ENCODE data around the gene ZNF385C. TPM values are rescaled to one million over a fixed set of nuclear protein-coding genes. Genes with fewer than 3 reads are reported as not detected.

The ZNF385C gene
- total and polyA plus RNA-seq, 2 donors, result 0.66 to 1.1 TPM

GRCh38 chr17:42050393-42051012 is 47.8 kb downstream of the ZNF385C start, which contains the start of gene C17orf113:
Gene C17orf113, minus strand, starts transcription at chr17:42050601. Its CDS starts 7,225 bp downstream, at chr17:42043376.
- Histone ChIP-seq H3K27me3 (ENCODE audit: control insufficient read depth in 2 of 2, insufficient read depth in 1 of 2, low read length in 1 of 2) (peaks cover 0 to 55% of the 10 kb centered on the region in 2 donors), H3K27ac (ENCODE audit: low read depth in 1 of 2, low read length in 1 of 2) (peak within 1 kb of the TSS in 1 of 2 donors; percentile 13), H3K36me3 (ENCODE audit: control insufficient read depth in 2 of 2, insufficient read depth in 2 of 2, low read length in 1 of 2) (no peaks in the 10 kb centered on the region), H3K4me3 (ENCODE audit: low read length in 2 of 2) (peak within 1 kb of the TSS; percentile 30 to 69), H3K9me3 (ENCODE audit: control insufficient read depth in 2 of 2, insufficient read depth in 1 of 2, low read length in 1 of 2) (peaks cover 0 to 9% of the 10 kb centered on the region in 2 donors), H3K4me1 (ENCODE audit: control insufficient read depth in 2 of 2, insufficient read depth in 2 of 2, low read length in 2 of 2) (peaks cover 27 to 34% of the 10 kb centered on the region in 2 donors)
- peak in 3 of 9 donors; percentile 58 to 79 (median 69) for DNase-seq (ENCODE audit: low read depth in 6 of 9, low spot score in 9 of 9)
- 4% methylated on average over 65 of the region's 65 CpGs for WGBS

DNA sequence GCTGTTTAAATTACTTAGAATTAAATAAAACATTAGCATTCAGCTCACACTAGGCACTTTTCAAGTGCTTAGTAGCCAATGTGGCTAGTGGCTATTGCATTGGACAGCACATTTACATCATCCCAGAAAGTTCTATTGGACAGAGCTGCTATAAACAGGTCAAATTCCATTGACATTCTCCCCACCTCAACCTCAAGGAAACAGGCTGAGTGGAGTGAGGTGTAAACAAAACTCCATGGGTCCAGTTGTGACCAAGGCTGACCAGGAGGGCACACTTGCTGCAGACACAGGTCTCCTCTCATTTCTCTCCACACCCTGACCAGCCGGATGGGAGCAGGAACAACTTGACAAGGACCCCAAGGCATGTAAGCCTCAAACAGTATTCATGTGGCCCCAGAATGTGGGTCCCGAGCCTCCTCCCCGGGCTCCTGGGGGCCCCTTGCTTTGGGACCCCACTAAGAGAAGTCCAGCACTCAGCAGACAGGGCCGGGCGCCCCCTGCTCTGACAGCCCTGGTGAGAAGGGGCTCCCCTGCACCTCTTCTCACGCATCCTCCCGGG is 48.4 kb downstream of the ZNF385C start:
- H3K36me3 ChIP-seq (ENCODE audit: control insufficient read depth in 2 of 2, insufficient read depth in 2 of 2, low read length in 1 of 2), result no peaks in the 10 kb centered on the region
- peak overlapping the region; percentile 30 to 69 for H3K4me3 ChIP-seq (ENCODE audit: low read length in 2 of 2)
- H3K27me3 ChIP-seq (ENCODE audit: control insufficient read depth in 2 of 2, insufficient read depth in 1 of 2, low read length in 1 of 2), result peaks cover 0 to 55% of the 10 kb centered on the region in 2 donors
- H3K27ac ChIP-seq (ENCODE audit: low read depth in 1 of 2, low read length in 1 of 2), result no peak overlapping the region
- WGBS, result 3% methylated on average over 7 of the region's 7 CpGs
- no peak for DNase-seq (ENCODE audit: low read depth in 6 of 9, low spot score in 9 of 9)
- peaks cover 22 to 28% of the 10 kb centered on the region in 2 donors for H3K4me1 ChIP-seq (ENCODE audit: control insufficient read depth in 2 of 2, insufficient read depth in 2 of 2, low read length in 2 of 2)
- H3K9me3 ChIP-seq (ENCODE audit: control insufficient read depth in 2 of 2, insufficient read depth in 1 of 2, low read length in 1 of 2), result peaks cover 0 to 9% of the 10 kb centered on the region in 2 donors

DNA sequence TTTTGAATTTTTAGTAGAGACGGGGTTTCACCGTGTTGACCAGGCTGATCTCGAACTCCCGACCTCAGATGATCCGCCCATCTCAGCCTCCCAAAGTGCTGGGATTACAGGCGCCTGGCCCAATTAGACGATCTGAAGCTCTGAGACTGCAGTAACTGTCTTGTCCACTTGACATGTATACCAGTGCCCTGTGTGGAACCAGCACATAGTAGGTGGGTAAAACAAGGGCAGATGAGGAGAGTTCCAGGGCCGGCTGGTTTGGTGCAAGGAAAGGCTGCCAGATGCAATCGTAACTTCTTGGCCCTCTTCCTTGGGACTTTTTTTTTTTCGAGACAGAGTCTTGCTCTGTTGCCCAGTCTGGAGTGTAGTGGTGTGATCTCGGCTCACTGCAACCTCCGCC is 50.9 kb downstream of the ZNF385C start:
- Histone ChIP-seq H3K36me3 (ENCODE audit: control insufficient read depth in 2 of 2, insufficient read depth in 2 of 2, low read length in 1 of 2) (no peaks in the 10 kb centered on the region), H3K27ac (ENCODE audit: low read depth in 1 of 2, low read length in 1 of 2) (no peak overlapping the region), H3K27me3 (ENCODE audit: control insufficient read depth in 2 of 2, insufficient read depth in 1 of 2, low read length in 1 of 2) (peaks cover 0 to 35% of the 10 kb centered on the region in 2 donors), H3K9me3 (ENCODE audit: control insufficient read depth in 2 of 2, insufficient read depth in 1 of 2, low read length in 1 of 2) (no peaks in the 10 kb centered on the region), H3K4me1 (ENCODE audit: control insufficient read depth in 2 of 2, insufficient read depth in 2 of 2, low read length in 2 of 2) (peaks cover 10 to 14% of the 10 kb centered on the region in 2 donors), H3K4me3 (ENCODE audit: low read length in 2 of 2) (no peak overlapping the region)
- DNase-seq (ENCODE audit: low read depth in 6 of 9, low spot score in 9 of 9), result no peak
- 89% methylated on average over 12 of the region's 12 CpGs for WGBS

- Histone ChIP-seq H3K4me1 (ENCODE audit: control insufficient read depth in 2 of 2, insufficient read depth in 2 of 2, low read length in 2 of 2) (peaks cover 7 to 11% of the 10 kb centered on the region in 2 donors), H3K27ac (ENCODE audit: low read depth in 1 of 2, low read length in 1 of 2) (no peak overlapping the region), H3K4me3 (ENCODE audit: low read length in 2 of 2) (no peak overlapping the region), H3K9me3 (ENCODE audit: control insufficient read depth in 2 of 2, insufficient read depth in 1 of 2, low read length in 1 of 2) (no peaks in the 10 kb centered on the region), H3K27me3 (ENCODE audit: control insufficient read depth in 2 of 2, insufficient read depth in 1 of 2, low read length in 1 of 2) (peaks cover 0 to 23% of the 10 kb centered on the region in 2 donors), H3K36me3 (ENCODE audit: control insufficient read depth in 2 of 2, insufficient read depth in 2 of 2, low read length in 1 of 2) (no peaks in the 10 kb centered on the region)
- WGBS, result 98% methylated on average over 1 of the region's 1 CpG
- no peak for DNase-seq (ENCODE audit: low read depth in 6 of 9, low spot score in 9 of 9)
These were observed 52.6 kb downstream of the ZNF385C start for GRCh38 chr17:42045719-42046118.

GRCh38 chr17:42042598-42043319 is 55.5 kb downstream of the ZNF385C start:
- no peak for DNase-seq (ENCODE audit: low read depth in 6 of 9, low spot score in 9 of 9)
- 98% methylated on average over 20 of the region's 20 CpGs for WGBS

DNA sequence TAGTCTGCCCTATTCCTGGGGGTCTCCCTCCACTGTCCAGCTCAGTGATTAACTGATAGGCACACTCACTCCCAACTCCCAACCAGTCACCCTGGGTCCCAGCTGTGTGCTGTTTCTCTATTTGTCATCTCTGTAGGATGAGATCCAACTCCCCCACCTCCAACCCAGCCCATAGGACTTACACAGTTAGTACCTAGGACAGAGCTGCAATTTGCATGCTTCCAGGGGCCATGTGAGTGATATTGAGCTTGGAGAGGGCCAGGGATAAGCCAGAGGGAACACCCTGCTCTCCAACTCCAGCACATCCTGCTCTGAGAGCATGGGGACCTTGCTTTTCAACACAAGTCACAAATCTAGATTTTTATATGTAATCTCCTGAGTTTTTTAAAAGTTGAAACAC is 56.7 kb downstream of the ZNF385C start:
- no peaks in the 10 kb centered on the region for H3K9me3 ChIP-seq (ENCODE audit: control insufficient read depth in 2 of 2, insufficient read depth in 1 of 2, low read length in 1 of 2)
- peaks cover 6 to 20% of the 10 kb centered on the region in 2 donors for H3K27me3 ChIP-seq (ENCODE audit: control insufficient read depth in 2 of 2, insufficient read depth in 1 of 2, low read length in 1 of 2)
- no peaks in the 10 kb centered on the region for H3K4me1 ChIP-seq (ENCODE audit: control insufficient read depth in 2 of 2, insufficient read depth in 2 of 2, low read length in 2 of 2)
- H3K27ac ChIP-seq (ENCODE audit: low read depth in 1 of 2, low read length in 1 of 2), result no peak overlapping the region
- no peaks in the 10 kb centered on the region for H3K36me3 ChIP-seq (ENCODE audit: control insufficient read depth in 2 of 2, insufficient read depth in 2 of 2, low read length in 1 of 2)
- no peak overlapping the region for H3K4me3 ChIP-seq (ENCODE audit: low read length in 2 of 2)
- DNase-seq (ENCODE audit: low read depth in 6 of 9, low spot score in 9 of 9), result no peak

More at GRCh38 chr17:42042598-42043319, 55.5 kb downstream of the ZNF385C start:
- no peak overlapping the region for H3K4me3 ChIP-seq (ENCODE audit: low read length in 2 of 2)
- H3K27me3 ChIP-seq (ENCODE audit: control insufficient read depth in 2 of 2, insufficient read depth in 1 of 2, low read length in 1 of 2), result peaks cover 6 to 20% of the 10 kb centered on the region in 2 donors
- no peaks in the 10 kb centered on the region for H3K4me1 ChIP-seq (ENCODE audit: control insufficient read depth in 2 of 2, insufficient read depth in 2 of 2, low read length in 2 of 2)
- no peaks in the 10 kb centered on the region for H3K36me3 ChIP-seq (ENCODE audit: control insufficient read depth in 2 of 2, insufficient read depth in 2 of 2, low read length in 1 of 2)
- H3K9me3 ChIP-seq (ENCODE audit: control insufficient read depth in 2 of 2, insufficient read depth in 1 of 2, low read length in 1 of 2), result no peaks in the 10 kb centered on the region
- no peak overlapping the region for H3K27ac ChIP-seq (ENCODE audit: low read depth in 1 of 2, low read length in 1 of 2)

DNA sequence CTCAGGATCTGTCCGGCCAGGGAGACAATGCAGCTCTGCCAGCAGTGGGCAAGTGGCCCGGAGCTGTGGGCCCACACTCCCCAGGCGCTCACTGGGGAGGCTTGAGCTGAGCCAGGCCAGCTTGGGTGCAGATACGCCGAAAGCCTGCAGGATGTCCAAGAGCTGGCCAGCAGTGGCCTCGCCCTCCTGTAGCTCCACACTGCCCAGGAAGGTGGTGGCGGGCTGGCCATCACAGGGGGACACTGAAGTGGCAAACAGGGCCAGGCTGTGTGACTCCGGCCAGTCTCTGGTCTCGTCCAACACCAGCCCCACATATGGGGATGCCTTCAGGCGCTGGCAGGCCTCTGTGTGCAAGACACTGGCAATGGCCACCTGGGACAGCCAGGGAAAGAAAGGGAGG is 57.5 kb downstream of the ZNF385C start:
- no peaks in the 10 kb centered on the region for H3K9me3 ChIP-seq (ENCODE audit: control insufficient read depth in 2 of 2, insufficient read depth in 1 of 2, low read length in 1 of 2)
- H3K4me3 ChIP-seq (ENCODE audit: low read length in 2 of 2), result no peak overlapping the region
- H3K4me1 ChIP-seq (ENCODE audit: control insufficient read depth in 2 of 2, insufficient read depth in 2 of 2, low read length in 2 of 2), result no peaks in the 10 kb centered on the region
- H3K27me3 ChIP-seq (ENCODE audit: control insufficient read depth in 2 of 2, insufficient read depth in 1 of 2, low read length in 1 of 2), result peaks cover 6 to 20% of the 10 kb centered on the region in 2 donors
- WGBS, result 98% methylated on average over 10 of the region's 10 CpGs
- no peak overlapping the region for H3K27ac ChIP-seq (ENCODE audit: low read depth in 1 of 2, low read length in 1 of 2)
- no peak for DNase-seq (ENCODE audit: low read depth in 6 of 9, low spot score in 9 of 9)
- H3K36me3 ChIP-seq (ENCODE audit: control insufficient read depth in 2 of 2, insufficient read depth in 2 of 2, low read length in 1 of 2), result no peaks in the 10 kb centered on the region

DNA sequence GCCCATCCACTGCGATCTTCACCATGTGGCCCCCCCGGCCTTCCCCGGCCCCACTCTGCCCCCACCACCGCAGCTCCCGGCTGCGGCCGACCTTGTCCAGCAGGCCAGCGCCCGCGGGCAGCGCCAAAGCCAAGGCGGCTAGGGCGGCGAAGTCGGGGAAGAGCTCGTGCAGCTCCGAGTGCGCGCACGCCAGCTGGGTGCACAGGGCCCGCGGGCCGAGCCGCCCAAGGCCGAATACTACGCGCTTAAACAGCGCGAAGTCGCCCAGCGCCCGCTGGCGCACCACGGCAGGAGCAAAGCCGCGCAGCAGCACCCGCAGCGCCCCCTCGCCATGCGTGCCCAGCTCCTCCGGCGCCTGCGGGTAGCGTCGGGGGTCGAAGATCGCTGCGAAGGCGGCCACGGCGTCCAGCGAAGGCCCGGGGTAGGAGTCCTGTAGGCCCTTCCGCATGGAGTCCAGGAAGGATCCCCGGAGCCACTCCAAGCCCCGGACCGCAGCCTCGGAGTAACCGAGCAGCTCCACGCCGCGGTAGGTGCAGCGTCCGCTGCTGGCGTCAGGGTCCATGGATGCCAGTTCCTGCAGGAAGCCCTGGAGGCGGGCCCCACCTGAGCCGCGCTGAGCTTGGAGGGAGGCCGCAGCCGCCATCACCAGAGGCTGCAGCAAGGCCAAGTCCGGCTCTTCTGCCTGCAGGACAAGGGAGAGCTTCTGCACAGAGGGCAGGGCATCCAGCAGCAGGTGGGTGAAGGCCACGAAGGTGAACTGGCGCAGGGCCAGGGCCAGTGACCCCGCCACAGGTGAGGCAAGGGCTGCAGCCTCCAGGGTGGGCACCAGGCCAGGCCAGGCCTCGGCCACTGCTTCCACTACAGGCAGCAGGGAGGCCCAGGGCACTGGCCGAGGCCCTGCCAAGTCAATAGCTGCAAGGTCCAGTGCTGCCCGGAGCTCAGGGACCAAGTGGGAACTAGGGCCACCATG is 58.2 kb downstream of the ZNF385C start:
- WGBS, result 58% methylated on average over 77 of the region's 77 CpGs
- Histone ChIP-seq H3K9me3 (ENCODE audit: control insufficient read depth in 2 of 2, insufficient read depth in 1 of 2, low read length in 1 of 2) (no peaks in the 10 kb centered on the region), H3K27ac (ENCODE audit: low read depth in 1 of 2, low read length in 1 of 2) (no peak overlapping the region), H3K36me3 (ENCODE audit: control insufficient read depth in 2 of 2, insufficient read depth in 2 of 2, low read length in 1 of 2) (no peaks in the 10 kb centered on the region), H3K4me1 (ENCODE audit: control insufficient read depth in 2 of 2, insufficient read depth in 2 of 2, low read length in 2 of 2) (no peaks in the 10 kb centered on the region), H3K4me3 (ENCODE audit: low read length in 2 of 2) (no peak overlapping the region), H3K27me3 (ENCODE audit: control insufficient read depth in 2 of 2, insufficient read depth in 1 of 2, low read length in 1 of 2) (peaks cover 6 to 20% of the 10 kb centered on the region in 2 donors)
- no peak for DNase-seq (ENCODE audit: low read depth in 6 of 9, low spot score in 9 of 9)
